M059J (cell line): ENCODE measurements around the gene MIDN. TPM values are rescaled to one million over a fixed set of nuclear protein-coding genes. Genes with fewer than 3 reads are reported as not detected.

Source experiments
- total RNA-seq: library from RNA; depleted of rRNA; stranded (reverse); fragments of >200 nt; shearing (Covaris generic); gene quantifications from 2 replicates; pipeline ENCODE4 v1.2.3, GENCODE V29; 2014; rRNA removed

The MIDN gene
- total RNA-seq, 1 experiment from 2014 or later = 11.0 TPM

Other genes starting within 250 kb of the MIDN start
- not detected in 2 replicates for gene GRIN3B, start 248.2 kb upstream of the MIDN start, total RNA-seq
- 99.9 and 126 TPM in 2 replicates for gene TMEM259, start 227.5 kb upstream of the MIDN start, total RNA-seq
- gene RNU6-2, start 227.1 kb upstream of the MIDN start, total RNA-seq = not detected in 2 replicates
- 259 and 333 TPM in 2 replicates for gene CNN2, start 222.0 kb upstream of the MIDN start, total RNA-seq
- 9.3 and 13.5 TPM in 2 replicates for gene ABCA7, start 208.5 kb upstream of the MIDN start, total RNA-seq
- 12.7 and 40.8 TPM in 2 replicates for gene ARHGAP45, start 181.4 kb upstream of the MIDN start, total RNA-seq
- 145 and 164 TPM in 2 replicates for gene POLR2E, start 153.2 kb upstream of the MIDN start, total RNA-seq
- gene GPX4, start 144.6 kb upstream of the MIDN start, total RNA-seq = 684 and 697 TPM in 2 replicates
- gene SBNO2, start 74.3 kb upstream of the MIDN start, total RNA-seq = 9.3 and 17.4 TPM in 2 replicates
- 31.5 and 71.6 TPM in 2 replicates for gene STK11, start 42.8 kb upstream of the MIDN start, total RNA-seq
- gene CBARP, start 10.6 kb upstream of the MIDN start, total RNA-seq = 0.44 and 4.4 TPM in 2 replicates
- gene ATP5F1D, start 6.8 kb upstream of the MIDN start, total RNA-seq = 45.0 and 69.8 TPM in 2 replicates
- 115 and 145 TPM in 2 replicates for gene CIRBP, start 20.7 kb downstream of the MIDN start, total RNA-seq
- 108 and 128 TPM in 2 replicates for gene FAM174C, start 26.9 kb downstream of the MIDN start, total RNA-seq
- gene EFNA2, start 37.3 kb downstream of the MIDN start, total RNA-seq = not detected in 2 replicates
- gene NDUFS7, start 135.3 kb downstream of the MIDN start, total RNA-seq = 119 and 150 TPM in 2 replicates
- gene GAMT, start 153.0 kb downstream of the MIDN start, total RNA-seq = 33.2 and 37.7 TPM in 2 replicates
- gene DAZAP1, start 159.0 kb downstream of the MIDN start, total RNA-seq = 87.7 and 97.6 TPM in 2 replicates
- 1,527 and 2,021 TPM in 2 replicates for gene RPS15, start 189.8 kb downstream of the MIDN start, total RNA-seq
- gene APC2, start 201.5 kb downstream of the MIDN start, total RNA-seq = 0.49 TPM in 1 of 2 replicates, not detected in the other
- 35.6 and 47.7 TPM in 2 replicates for gene C19orf25, start 230.6 kb downstream of the MIDN start, total RNA-seq
- gene PCSK4, start 241.8 kb downstream of the MIDN start, total RNA-seq = 0.96 TPM in 1 of 2 replicates, not detected in the other
- 5.2 and 6.3 TPM in 2 replicates for gene REEP6, start 242.6 kb downstream of the MIDN start, total RNA-seq